AG04450 (cell line): ENCODE results near the gene C9. TPM values are rescaled to one million over a fixed set of nuclear protein-coding genes. Genes with fewer than 3 reads are reported as not detected.
A peak's percentile ranks its signal among the peaks of the same experiment; 100 is the strongest.
"Not testable (repeated sequence)": the region's sequence is repeated elsewhere in the genome, so short reads cannot be mapped to it uniquely, and the experiment has no call there.

Experiments used
- CTCF ChIA-PET: fragments of 300-600, 350-600 bp; formaldehyde crosslinking; extraction: SDS; loops from one replicate; lab custom pipeline; 2022; ENCODE audit warnings: antibody characterized with exemption, inconsistent platforms; lab: Charles Lee
- POLR2A ChIA-PET: fragments of 350-600 bp; formaldehyde crosslinking; extraction: SDS; loops from one replicate; lab custom pipeline; 2021; ENCODE audit warnings: antibody characterized with exemption, inconsistent platforms; lab: Yijun Ruan, JAX
- DNase-seq: peaks from one replicate; pipeline ENCODE4 v3.0.0-alpha.2; 2011; ENCODE audit warnings: low read depth, low spot score
- H3K27ac ChIP-seq: one replicate; pipeline ENCODE4 v1.5.1; 2012; ENCODE audit warnings: low read depth, low read length, control low read depth
- H3K27me3 ChIP-seq: one replicate; pipeline ENCODE4 v1.6.0; 2012; ENCODE audit warnings: low read length; ENCODE audit not compliant: control insufficient read depth, insufficient read depth
- H3K4me3 ChIP-seq: 2 replicates; pipeline ENCODE4 v1.5.1; 2011; ENCODE audit warnings: mild to moderate bottlenecking, low read depth, low read length, control low read depth
- H3K9me3 ChIP-seq: 2 replicates; pipeline ENCODE4 v1.5.1; 2012; ENCODE audit warnings: low read length; ENCODE audit not compliant: control insufficient read depth, insufficient read depth
- CTCF ChIP-seq: IDR thresholded peaks from 2 replicates; pipeline ENCODE4 v1.5.1; 2011; ENCODE audit warnings: low read depth, low read length, control low read depth, inconsistent platforms
- polyA plus RNA-seq: library from polyadenylated mRNA; depleted of rRNA; stranded (reverse); fragments of >200 nt; gene quantifications from 2 replicates; pipeline ENCODE4 v1.2.3, GENCODE V29; 2011

Gene C9
- polyA plus RNA-seq, 1 experiment, result not detected

GRCh38 chr5:39294736-39295135 is 69.6 kb downstream of the C9 start:
- POLR2A ChIA-PET, result no interaction called here
- Histone ChIP-seq H3K27ac (no peak overlapping the region), H3K9me3 (no peaks in the 10 kb centered on the region), H3K27me3 (no peaks in the 10 kb centered on the region), H3K4me3 (no peak overlapping the region)
- TF ChIP-seq CTCF, result no peak
- CTCF ChIA-PET, result no interaction called here
- DNase-seq, result no peak

GRCh38 chr5:39284552-39284951 is 79.7 kb downstream of the C9 start:
- POLR2A ChIA-PET, result no interaction called here
- CTCF ChIA-PET, result interaction anchor here (0.7 to 3.5 kb wide), 4 partner anchors 67 to 287 kb away, joined by 3 to 54 read pairs (median 9); partner anchors contain the start of gene FYB1
- no peak overlapping the region for H3K27ac ChIP-seq
- peaks cover 7% of the 10 kb centered on the region for H3K9me3 ChIP-seq
- no peak for TF ChIP-seq CTCF
- DNase-seq, result no peak
- no peaks in the 10 kb centered on the region for H3K27me3 ChIP-seq
- H3K4me3 ChIP-seq, result no peak overlapping the region

GRCh38 chr5:39283231-39283818 is 81.0 kb downstream of the C9 start:
- CTCF ChIA-PET, result interaction anchor here (0.5 to 3.5 kb wide), 58 partner anchors 9 to 957 kb away, joined by 3 to 54 read pairs (median 4); partner anchors contain the start of gene FYB1
- peak; percentile 81 for TF ChIP-seq CTCF
- Histone ChIP-seq H3K27me3 (no peaks in the 10 kb centered on the region), H3K27ac (no peak overlapping the region), H3K9me3 (peaks cover 7% of the 10 kb centered on the region), H3K4me3 (no peak overlapping the region)
- POLR2A ChIA-PET, result no interaction called here
- peak; percentile 29 for DNase-seq

GRCh38 chr5:39282561-39282960 is 81.7 kb downstream of the C9 start:
- POLR2A ChIA-PET, result no interaction called here
- H3K27ac ChIP-seq, result no peak overlapping the region
- no peak for TF ChIP-seq CTCF
- no peak for DNase-seq
- H3K27me3 ChIP-seq, result no peaks in the 10 kb centered on the region
- no peak overlapping the region for H3K4me3 ChIP-seq
- CTCF ChIA-PET, result interaction anchor here (0.5 to 3.5 kb wide), 34 partner anchors 8 to 957 kb away, joined by 3 to 54 read pairs (median 4); partner anchors contain the start of gene FYB1
- H3K9me3 ChIP-seq, result peaks cover 7% of the 10 kb centered on the region

- H3K9me3 ChIP-seq, CTCF ChIA-PET, POLR2A ChIA-PET, H3K27ac ChIP-seq, DNase-seq, H3K4me3 ChIP-seq, H3K27me3 ChIP-seq: not testable (repeated sequence)
Measured at GRCh38 chr5:39275865-39276264, 88.4 kb downstream of the C9 start.
